Body of pancreas (tissue), 4 donors: ENCODE data around the gene SUCO. TPM values are rescaled to one million over a fixed set of nuclear protein-coding genes. Genes with fewer than 3 reads are reported as not detected.
A peak's percentile ranks its signal among the peaks of the same experiment; 100 is the strongest.

Experiments
- ATAC-seq: fragments of 150-250 bp; one replicate; pipeline ENCODE4 v1.9.1; 2016
- DNase-seq, 4 donors: peaks; one replicate each; pipeline ENCODE4 v3.0.0-alpha.2; 2019
- H3K27ac ChIP-seq, 4 donors: fragments of 200-600 bp; sonication (generic); 1 replicate in 3 of 4; 2 replicates in 1 of 4; pipeline versions ENCODE4 v1.5.1 to v1.6.1; 2016 to 2019; ENCODE audit warnings: mild to moderate bottlenecking in 1 of 4, mixed read lengths in 1 of 4, moderate library complexity in 1 of 4
- H3K27me3 ChIP-seq, 2 donors: fragments of 200-600 bp; sonication (generic); one replicate each; pipeline ENCODE4 v1.6.0; 2016; ENCODE audit warnings: mild to moderate bottlenecking in 1 of 2
- H3K36me3 ChIP-seq, 2 donors: fragments of 200-600 bp; sonication (generic); replicated peaks in 1 of 2; 2 replicates each; pipeline ENCODE4 v1.5.1; 2016; ENCODE audit warnings: low read depth in 2 of 2; ENCODE audit not compliant: insufficient read depth in 1 of 2
- H3K4me1 ChIP-seq: fragments of 200-600 bp; sonication (generic); one replicate; pipeline ENCODE4 v1.6.0; 2016
- H3K4me3 ChIP-seq, 2 donors: fragments of 200-600 bp; sonication (generic); 1 replicate in 1 of 2; 2 replicates in 1 of 2; pipeline ENCODE4 v1.5.1; 2016 to 2019
- H3K9me3 ChIP-seq, 3 donors: fragments of 200-600 bp; sonication (generic); 1 replicate in 2 of 3; 2 replicates in 1 of 3; pipeline ENCODE4 v1.5.1; 2016
- POLR2A ChIP-seq, 3 donors: fragments of 450-650 bp; IDR thresholded peaks; one replicate each; pipeline ENCODE4 v1.6.1; 2016; ENCODE audit warnings: antibody characterized with exemption in 3 of 3, mild to moderate bottlenecking in 2 of 3
- WGBS, 2 donors: methylation state at CpG; one replicate each; pipeline ENCODE4 v1.1.5; 2017; 5-methylcytosine and 5-hydroxymethylcytosine counted together
- intact Hi-C: fragments of 100-400 bp; cut with DNase I; formaldehyde crosslinking; loops from one replicate; pipeline ENCODE4 v1.15.1; 2023
- total RNA-seq, 2 donors: library from RNA; depleted of rRNA; stranded (reverse); fragments of >200 nt; gene quantifications; one replicate each; pipeline ENCODE4 v1.1.0, GENCODE V29; 2016
- TF ChIP-seq, protein P1 (sequence below), 7 experiments: fragments of 450-650 bp in 4 of 7; fragments of 200-600 bp in 3 of 7; sonication (generic) in 3 of 7; IDR thresholded peaks; one replicate each; pipeline ENCODE4 v1.5.1; 2016 to 2019; ENCODE audit warnings: antibody characterized with exemption in 7 of 7

The SUCO gene
- total RNA-seq, 2 donors from 2014 or later = 61.0 to 68.6 TPM

DNA sequence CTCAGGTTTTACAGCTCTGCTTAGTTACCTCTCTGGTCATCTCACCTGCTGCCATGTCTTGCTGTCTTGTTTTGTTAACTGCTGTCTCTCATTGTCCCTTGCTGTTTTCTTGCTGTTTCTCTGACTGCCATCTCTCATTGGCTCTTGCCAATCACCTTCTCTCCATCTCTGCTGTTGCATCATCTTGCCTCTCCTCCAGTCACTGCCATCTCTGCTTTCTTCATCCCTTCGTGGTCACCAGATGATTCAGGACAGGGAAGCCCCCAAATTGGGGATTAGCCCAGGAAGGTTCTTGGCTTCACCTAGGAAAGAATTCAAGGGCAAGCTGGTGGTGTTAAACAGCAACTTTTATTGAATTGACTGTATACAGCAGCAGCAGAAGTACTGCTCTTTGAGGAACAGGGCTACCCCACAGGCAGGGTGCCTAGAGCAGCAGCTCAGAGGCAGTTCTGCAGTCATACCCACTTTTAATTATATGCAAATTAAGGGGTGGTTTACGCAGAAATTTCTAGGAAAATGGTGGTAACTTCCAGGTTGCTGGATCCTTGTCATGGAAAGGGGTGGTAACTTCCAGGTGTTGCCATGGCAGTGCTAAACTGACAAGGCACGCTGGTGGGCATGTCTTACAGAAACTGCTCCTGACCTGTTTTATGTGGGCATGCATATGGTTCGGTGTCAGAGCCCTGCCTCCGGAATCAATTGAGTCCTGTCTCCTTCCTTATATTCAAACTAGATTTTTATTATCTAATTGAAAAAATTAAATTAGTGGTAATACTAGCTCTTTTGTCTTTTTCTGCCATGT lies 33.4 kb downstream of the SUCO start:
- DNase-seq = no peak
- no peaks in the 10 kb centered on the region for H3K9me3 ChIP-seq
- TF ChIP-seq POLR2A (IDR thresholded peaks at IDR 0.05) = no peak
- TF ChIP-seq, protein P1, sequence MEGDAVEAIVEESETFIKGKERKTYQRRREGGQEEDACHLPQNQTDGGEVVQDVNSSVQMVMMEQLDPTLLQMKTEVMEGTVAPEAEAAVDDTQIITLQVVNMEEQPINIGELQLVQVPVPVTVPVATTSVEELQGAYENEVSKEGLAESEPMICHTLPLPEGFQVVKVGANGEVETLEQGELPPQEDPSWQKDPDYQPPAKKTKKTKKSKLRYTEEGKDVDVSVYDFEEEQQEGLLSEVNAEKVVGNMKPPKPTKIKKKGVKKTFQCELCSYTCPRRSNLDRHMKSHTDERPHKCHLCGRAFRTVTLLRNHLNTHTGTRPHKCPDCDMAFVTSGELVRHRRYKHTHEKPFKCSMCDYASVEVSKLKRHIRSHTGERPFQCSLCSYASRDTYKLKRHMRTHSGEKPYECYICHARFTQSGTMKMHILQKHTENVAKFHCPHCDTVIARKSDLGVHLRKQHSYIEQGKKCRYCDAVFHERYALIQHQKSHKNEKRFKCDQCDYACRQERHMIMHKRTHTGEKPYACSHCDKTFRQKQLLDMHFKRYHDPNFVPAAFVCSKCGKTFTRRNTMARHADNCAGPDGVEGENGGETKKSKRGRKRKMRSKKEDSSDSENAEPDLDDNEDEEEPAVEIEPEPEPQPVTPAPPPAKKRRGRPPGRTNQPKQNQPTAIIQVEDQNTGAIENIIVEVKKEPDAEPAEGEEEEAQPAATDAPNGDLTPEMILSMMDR (IDR thresholded peaks at IDR 0.05) = no peak
- no peak for ATAC-seq
- H3K4me1 ChIP-seq = no peaks in the 10 kb centered on the region
- H3K36me3 ChIP-seq = peaks cover 0 to 12% of the 10 kb centered on the region in 2 donors
- intact Hi-C loops = no loop called here
- H3K27ac ChIP-seq = no peak overlapping the region
- WGBS, 2 donors = 76 to 82% methylated on average over 5 of the region's 5 CpGs
- H3K27me3 ChIP-seq = no peaks in the 10 kb centered on the region
- no peak overlapping the region for H3K4me3 ChIP-seq

DNA sequence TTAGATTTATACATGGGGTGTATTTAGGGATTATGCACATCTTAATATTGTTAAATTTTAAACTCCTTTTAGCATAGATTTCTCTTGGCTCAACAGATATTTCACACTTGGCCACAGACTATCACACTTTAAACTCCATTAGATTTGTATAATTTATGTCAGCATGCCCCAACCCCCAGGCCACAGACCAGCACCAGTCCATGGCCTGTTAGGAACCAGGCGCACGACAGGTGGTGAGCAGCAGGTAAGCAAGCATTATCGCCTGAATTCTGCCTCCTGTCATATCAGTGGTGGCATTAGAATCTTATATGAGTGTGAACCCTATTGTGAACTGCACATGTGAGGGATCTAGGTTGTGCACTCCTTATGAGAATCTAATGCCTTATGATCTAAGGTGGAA lies 34.8 kb downstream of the SUCO start:
- no peak overlapping the region for H3K4me3 ChIP-seq
- DNase-seq = no peak
- intact Hi-C loops = no loop called here
- H3K36me3 ChIP-seq = peaks cover 0 to 12% of the 10 kb centered on the region in 2 donors
- no peaks in the 10 kb centered on the region for H3K27me3 ChIP-seq
- no peaks in the 10 kb centered on the region for H3K4me1 ChIP-seq
- WGBS, 2 donors = 67 to 76% methylated on average over 3 of the region's 3 CpGs
- no peaks in the 10 kb centered on the region for H3K9me3 ChIP-seq
- ATAC-seq = no peak
- H3K27ac ChIP-seq = no peak overlapping the region
- TF ChIP-seq, protein P1 (IDR thresholded peaks at IDR 0.05) = no peak
- no peak for TF ChIP-seq POLR2A (IDR thresholded peaks at IDR 0.05)

DNA sequence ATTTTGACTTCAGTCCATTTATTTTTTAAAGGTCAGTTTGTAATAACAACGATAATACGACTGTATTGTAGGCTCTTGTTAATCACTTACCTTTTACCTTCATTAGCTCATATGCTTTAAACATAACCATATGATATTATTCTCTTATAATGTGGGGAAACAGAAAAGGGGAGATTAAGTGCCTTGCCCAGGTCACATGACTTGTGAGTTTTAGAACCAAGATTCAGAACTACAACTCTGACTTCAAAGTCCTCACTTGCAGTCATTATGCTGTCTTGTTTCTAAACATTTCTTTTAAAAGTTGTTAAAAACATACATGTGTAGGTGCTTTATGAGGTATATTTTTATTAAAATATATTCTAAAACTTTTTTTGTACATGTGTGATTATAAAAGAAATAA lies 41.1 kb downstream of the SUCO start:
- ATAC-seq = no peak
- no peak overlapping the region for H3K27ac ChIP-seq
- intact Hi-C loops = no loop called here
- H3K27me3 ChIP-seq = no peaks in the 10 kb centered on the region
- WGBS, 2 donors = 66 to 79% methylated on average over 2 of the region's 2 CpGs
- peaks cover 4 to 13% of the 10 kb centered on the region in 2 donors for H3K36me3 ChIP-seq
- H3K9me3 ChIP-seq = no peaks in the 10 kb centered on the region
- DNase-seq = no peak
- H3K4me1 ChIP-seq = no peaks in the 10 kb centered on the region
- H3K4me3 ChIP-seq = no peak overlapping the region
- TF ChIP-seq, protein P1 (IDR thresholded peaks at IDR 0.05) = no peak
- no peak for TF ChIP-seq POLR2A (IDR thresholded peaks at IDR 0.05)

DNA sequence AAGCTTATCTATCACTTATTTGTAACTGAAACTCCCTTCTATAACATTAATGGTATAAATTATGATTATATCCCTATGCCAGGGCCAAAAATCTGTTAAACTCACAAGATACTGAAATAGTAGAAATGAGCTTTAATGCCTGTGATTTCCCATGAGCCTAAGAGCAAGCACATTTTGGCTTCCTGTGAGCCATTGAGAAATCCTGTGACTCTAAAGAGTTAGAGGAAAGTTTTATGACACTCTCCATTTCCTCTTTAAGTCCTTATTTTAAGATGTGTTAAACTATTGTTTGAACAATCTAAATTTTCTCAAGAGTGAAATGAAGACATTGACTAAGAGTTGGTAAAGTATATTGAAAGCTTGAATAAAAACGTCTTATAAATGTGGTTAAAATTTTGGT lies 45.6 kb downstream of the SUCO start:
- ATAC-seq (no peak), DNase-seq (no peak)
- H3K27ac ChIP-seq = peak overlapping the region in 1 of 4 donors; percentile 9
- H3K36me3 ChIP-seq = peaks cover 4 to 5% of the 10 kb centered on the region in 2 donors
- WGBS, 2 donors = 62 to 79% methylated on average over 1 of the region's 1 CpG
- intact Hi-C loops = no loop called here
- H3K27me3 ChIP-seq = no peaks in the 10 kb centered on the region
- H3K9me3 ChIP-seq = no peaks in the 10 kb centered on the region
- H3K4me1 ChIP-seq = peaks cover 22% of the 10 kb centered on the region
- no peak overlapping the region for H3K4me3 ChIP-seq
- no peak for TF ChIP-seq POLR2A (IDR thresholded peaks at IDR 0.05)
- TF ChIP-seq, protein P1 (IDR thresholded peaks at IDR 0.05) = no peak

DNA sequence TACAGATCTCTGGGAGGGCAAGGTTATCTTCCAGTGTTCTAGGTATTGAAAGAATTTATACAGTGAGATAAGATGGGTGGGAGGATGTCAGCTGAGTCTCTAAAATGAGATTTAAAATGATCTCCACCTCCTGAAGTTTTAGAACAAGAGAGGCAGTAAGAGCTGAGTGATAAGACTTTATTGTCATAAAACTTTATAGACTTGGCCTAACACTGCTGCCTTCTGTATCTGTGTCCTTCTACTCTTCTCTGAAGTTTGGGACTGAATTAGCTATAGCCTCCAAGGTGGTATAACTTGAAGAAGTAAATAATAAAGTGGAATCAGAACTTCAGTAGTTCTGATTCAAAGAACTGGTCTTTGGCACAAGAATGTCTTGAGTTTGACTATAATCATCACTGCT lies 48.3 kb downstream of the SUCO start:
- DNase-seq (no peak), ATAC-seq (no peak)
- no peaks in the 10 kb centered on the region for H3K27me3 ChIP-seq
- H3K36me3 ChIP-seq = peaks cover 4 to 5% of the 10 kb centered on the region in 2 donors
- H3K4me1 ChIP-seq = peaks cover 31% of the 10 kb centered on the region
- peak overlapping the region in 1 of 4 donors; percentile 16 for H3K27ac ChIP-seq
- intact Hi-C loops = no loop called here
- no peaks in the 10 kb centered on the region for H3K9me3 ChIP-seq
- no peak overlapping the region for H3K4me3 ChIP-seq
- no peak for TF ChIP-seq POLR2A (IDR thresholded peaks at IDR 0.05)
- TF ChIP-seq, protein P1 (IDR thresholded peaks at IDR 0.05) = no peak
